G401 (cell line): ENCODE data around the gene DNM3. TPM values are rescaled to one million over a fixed set of nuclear protein-coding genes. Genes with fewer than 3 reads are reported as not detected.

Experiments
- DNase-seq: peaks from one replicate; pipeline ENCODE4 v3.0.0-alpha.2; 2015; ENCODE audit warnings: low spot score
- in situ Hi-C: cut with HindIII; loops from 2 replicates; pipeline ENCODE4 v1.10.0; 2016; ENCODE audit warnings: low sequenced_read_pairs, mixed read lengths
- total RNA-seq: library from RNA; depleted of rRNA; stranded (reverse); fragments of >200 nt; shearing (Covaris generic); gene quantifications from 2 replicates; pipeline ENCODE4 v1.2.3, GENCODE V29; 2014

The DNM3 gene
- total RNA-seq, 1 experiment from 2014 or later = 8.3 TPM

DNA sequence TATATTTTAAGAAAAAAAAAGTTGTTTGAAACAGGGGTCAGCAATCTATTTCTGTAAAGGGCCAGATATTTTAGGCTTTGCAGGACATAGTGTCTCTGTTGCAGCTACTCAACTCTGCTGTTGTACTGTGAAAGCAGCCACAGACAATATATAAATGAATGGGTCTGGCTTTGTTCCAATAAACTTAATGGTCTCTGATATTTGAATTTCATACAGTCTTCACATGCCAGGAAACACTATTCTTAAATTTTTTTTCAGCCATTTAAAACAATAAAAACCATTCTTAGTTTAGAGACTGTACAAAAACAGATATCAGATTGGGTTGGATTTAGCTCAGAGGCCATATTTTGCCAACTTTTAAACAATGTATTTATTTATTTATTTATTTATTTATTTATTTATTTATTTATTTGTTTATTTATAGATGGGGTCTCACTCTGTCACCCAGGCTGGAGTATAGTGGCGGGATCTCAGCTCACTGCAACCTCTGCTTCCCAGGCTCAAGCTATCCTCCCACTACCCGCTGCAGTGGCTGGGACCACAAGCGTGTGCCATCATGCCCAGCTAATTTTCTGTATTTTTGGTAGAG, 102.8 kb downstream of the DNM3 start:
- no peak for DNase-seq
- in situ Hi-C loops = no loop called here

DNA sequence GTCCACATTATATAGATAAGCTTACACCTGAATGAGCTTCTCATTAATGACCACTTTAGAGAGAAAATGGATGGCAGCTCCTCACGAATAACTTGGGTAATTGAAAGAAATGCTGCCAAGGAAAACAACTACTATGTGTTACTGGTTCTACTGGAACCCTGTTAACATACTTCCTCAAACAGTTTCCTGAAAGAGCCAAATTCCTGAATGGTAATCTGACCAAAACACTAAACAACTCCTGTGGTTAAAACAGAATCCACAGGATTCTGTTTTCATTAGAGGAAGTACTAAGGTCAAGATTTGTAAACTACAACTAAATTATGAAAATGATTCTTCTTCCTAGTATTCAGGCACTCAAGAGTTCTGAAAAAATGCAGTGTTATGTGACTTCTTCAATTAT, 107.2 kb downstream of the DNM3 start:
- in situ Hi-C loops = no loop called here
- DNase-seq = no peak

DNA sequence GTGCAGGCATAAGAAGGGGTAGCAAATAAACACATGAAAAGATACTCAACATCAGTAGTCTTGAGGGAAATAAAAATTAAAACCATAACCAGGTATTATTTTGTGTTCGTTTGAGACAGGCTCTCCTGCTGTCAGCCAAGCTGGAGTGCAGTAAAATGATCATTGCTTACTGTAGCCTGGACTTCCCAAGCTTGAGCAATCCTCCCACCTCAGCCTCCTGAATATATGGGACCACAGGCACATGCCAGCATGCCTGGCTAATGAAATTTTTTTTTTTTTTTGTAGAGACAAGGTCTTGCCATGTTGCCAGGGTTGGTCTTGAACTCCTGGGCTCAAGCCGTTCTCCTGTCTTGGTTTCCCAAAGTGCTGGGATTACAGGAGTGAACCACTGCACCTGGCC, 108.0 kb downstream of the DNM3 start:
- in situ Hi-C loops = no loop called here
- no peak for DNase-seq

DNA sequence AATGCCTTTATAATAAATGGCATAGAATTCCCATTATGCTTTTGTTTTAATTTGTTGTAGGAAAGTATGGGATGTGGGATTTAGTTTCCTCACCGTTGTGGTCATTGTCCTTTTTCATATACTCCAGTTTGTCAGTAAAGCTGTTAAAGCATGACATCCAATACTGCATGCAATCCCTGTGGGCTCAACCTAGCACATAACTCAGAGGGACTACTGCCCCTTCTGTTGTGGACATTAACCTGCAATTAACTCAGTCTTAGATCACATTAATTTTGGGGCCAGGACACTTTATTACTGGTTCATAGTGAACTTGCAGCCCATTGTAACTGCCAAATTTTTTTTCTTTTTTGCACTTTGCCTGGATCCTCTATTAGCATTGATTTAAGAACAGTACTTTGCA, 112.5 kb downstream of the DNM3 start:
- in situ Hi-C loops = loop anchor here (25.0 kb wide), 1 partner anchor 142 kb away; no protein-coding TSS in a partner anchor
- peak; percentile 40 for DNase-seq

DNA sequence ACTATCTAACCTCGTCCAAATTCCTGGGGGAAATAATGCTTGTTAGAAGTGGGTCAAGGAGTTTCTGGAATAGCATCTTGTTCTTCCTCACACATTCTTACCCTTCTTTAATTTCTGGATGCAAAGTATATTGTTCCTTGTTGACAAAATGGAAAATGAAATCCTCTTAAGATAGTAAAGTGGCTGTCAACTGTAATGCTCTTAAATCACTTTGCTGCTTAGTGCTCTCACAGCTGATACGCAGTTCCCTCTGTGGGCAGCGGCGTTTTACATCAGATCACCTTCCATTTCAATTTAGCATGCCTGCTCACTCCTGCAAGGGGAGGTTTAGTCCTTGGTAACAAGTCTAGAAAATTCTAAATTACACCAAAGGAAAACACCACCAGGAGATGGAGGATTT, 113.1 kb downstream of the DNM3 start:
- in situ Hi-C loops = loop anchor here (25.0 kb wide), 1 partner anchor 142 kb away; no protein-coding TSS in a partner anchor
- DNase-seq = peak; percentile 64

DNA sequence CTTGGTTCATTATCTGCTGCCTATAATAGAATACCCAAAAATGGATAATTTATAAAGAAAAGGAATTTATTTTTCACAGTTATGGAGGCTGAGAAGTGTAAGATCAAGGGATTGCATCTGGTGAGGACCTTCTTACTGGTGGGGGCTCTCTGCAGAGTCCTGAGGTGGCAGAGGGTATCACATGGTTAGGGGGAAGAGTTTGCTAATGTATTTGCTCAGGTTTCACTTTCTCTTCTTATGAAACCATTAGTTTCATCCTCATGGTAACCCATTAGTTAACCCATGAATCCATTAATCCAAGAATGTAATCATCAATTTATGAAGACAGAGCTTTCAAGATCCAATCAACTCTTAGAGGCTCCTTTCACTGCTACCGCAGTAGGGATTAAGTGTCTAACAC, 120.6 kb downstream of the DNM3 start:
- no peak for DNase-seq
- in situ Hi-C loops = loop anchor here (25.0 kb wide), 1 partner anchor 150 kb away; no protein-coding TSS in a partner anchor

DNA sequence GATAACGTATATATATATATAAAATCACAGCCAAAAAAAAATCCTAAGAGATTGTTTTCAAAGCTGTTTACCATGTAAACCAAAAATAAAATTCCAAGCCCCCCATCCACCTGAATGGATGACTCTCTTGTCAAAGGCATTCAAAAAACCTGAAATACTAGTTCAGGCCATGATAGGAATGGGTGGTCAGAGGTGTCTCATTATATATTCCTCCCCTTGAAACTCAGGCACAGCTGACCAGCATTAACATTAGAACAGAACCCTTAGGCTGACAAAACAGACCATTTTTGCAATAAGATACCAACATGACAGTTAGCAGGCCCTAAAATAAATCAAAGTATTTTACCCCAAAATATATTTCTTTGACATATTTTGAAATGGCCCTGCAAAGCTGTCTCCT, 122.5 kb downstream of the DNM3 start:
- in situ Hi-C loops = loop anchor here (25.0 kb wide), 1 partner anchor 151 kb away; no protein-coding TSS in a partner anchor
- DNase-seq = no peak

DNA sequence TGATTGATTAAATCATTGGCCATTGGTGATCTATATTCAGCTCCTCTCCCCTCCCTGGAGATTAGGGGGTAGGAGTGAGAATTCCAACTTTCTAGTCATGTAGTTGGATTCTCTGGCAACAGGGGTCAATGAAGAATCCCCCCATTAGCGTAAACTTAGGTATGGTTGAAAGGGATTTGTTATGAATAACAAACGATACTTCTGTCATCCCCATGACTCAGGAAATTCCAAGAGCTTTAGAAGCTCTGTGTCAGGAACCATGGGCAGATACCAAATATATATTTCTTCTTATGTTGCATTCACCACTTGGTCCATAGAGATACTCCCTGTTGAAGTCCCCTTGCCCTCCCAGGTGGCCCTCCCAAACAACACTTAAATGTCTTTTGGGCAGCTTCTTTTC, 124.5 kb downstream of the DNM3 start:
- in situ Hi-C loops = loop anchor here (25.0 kb wide), 1 partner anchor 153 kb away; no protein-coding TSS in a partner anchor
- no peak for DNase-seq

DNA sequence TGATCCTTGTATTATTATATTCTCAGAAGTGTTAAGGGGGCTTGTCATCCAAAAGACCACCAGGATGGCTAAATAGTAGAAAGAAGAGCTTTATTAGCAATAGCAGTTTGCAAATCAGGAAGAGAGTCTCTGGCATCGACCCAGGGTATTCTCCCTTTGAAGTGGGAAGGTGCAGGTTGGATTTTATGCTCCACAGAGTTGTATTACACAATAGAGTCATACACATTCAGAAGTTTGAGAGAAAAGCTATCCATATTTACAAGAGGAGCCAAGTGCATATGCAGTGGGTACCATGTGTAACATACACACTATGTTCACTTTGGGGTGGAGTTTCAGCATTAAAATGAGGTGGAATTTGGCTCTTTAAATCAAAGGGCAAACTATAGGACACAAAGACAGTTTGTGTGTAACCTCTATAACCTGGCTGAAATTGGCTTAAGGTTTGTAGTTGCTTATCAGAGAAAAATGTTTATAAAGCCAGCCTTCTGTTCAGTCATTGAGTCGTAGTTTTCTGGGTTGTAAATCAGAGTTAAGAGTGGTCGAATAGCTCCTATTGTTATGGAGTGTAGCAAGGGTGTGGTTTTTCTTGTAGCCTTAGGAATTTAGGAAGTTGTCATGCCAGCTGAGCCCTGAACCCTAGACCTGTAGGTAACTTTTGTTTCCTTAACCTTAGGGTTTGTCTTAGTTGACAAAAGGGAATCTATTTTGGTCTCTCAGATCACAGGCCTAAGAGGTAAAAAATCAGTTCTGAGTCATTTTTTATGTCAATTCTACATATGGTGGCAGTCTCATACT, 125.3 kb downstream of the DNM3 start:
- in situ Hi-C loops = loop anchor here (25.0 kb wide), 1 partner anchor 154 kb away; no protein-coding TSS in a partner anchor
- no peak for DNase-seq

DNA sequence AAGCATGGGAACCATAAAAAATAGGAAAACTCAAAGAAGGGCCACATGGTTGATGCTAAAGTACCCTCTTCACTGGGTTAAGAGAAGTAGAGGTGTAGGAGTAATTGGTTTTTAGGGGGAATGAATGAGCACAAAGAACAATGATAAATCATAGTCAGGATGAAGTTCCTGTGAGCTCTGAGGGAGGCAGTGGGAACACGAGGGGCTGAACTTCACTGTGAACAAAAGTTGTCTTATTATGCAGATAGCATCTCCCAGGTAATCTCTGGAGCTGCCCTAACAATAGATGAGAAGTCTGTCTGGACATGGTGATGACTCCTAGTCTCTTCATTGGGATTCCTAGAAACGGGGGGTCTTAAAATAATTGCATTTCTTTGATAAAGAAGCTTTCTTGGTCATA, 127.9 kb downstream of the DNM3 start:
- in situ Hi-C loops = loop anchor here (25.0 kb wide), 1 partner anchor 157 kb away; no protein-coding TSS in a partner anchor
- DNase-seq = no peak

DNA sequence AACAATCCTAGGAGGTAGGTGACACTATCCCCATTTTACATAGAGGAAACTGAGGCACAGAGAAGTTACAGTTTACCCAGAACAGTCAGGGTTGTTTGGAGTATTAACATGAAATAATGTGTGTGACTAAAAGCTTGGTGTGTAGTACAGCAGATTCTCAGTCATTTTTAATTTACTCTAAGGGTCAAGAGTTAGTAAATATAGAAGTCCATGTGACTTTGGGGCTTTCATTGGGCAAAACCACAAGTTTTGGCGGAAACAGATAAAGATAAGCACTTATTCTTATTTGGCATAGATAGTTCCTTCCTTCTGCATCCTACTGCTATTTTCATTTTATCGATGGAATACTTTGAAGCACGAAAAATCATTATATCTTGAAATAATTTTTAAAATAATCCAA, 128.5 kb downstream of the DNM3 start:
- DNase-seq = no peak
- in situ Hi-C loops = loop anchor here (25.0 kb wide), 1 partner anchor 158 kb away; no protein-coding TSS in a partner anchor

DNA sequence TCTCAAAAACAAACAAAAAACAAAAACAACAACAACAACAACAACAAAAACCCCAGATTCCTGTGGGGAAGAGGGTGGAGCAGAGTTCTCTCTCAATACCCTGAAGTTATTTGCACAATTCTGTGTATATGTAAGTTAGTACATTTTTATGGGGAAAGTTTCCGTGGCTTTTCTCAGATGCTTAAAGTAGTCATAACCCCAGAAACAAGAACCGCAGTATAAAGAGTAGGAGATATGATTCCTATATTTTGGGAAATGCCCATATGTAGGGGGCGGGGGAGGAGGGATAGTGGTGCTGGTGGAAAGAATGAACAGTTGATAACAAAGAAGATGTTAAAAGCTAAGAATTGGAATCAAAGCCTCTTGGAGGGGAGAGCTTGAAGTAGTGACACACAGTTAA, 131.5 kb downstream of the DNM3 start:
- in situ Hi-C loops = loop anchor here (25.0 kb wide), 1 partner anchor 161 kb away; no protein-coding TSS in a partner anchor
- no peak for DNase-seq

DNA sequence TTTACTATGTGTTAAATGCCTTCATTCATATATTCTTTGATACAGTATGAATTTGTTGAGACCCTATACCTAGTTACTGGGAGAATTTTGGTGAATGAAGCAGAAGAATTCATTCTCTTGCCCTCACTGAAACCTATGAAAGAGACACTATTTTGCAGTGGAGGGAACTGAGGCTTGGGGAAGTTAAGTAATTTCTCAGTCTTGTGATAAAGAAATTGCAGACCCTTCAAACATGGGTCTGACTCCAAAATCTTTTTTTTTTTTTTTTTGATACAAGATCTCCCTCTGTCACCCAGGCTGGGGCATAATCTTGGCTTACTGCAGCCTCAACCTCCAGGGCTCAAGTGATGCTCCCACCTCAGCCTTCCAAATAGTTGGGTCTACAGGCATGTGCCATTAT, 132.1 kb downstream of the DNM3 start:
- in situ Hi-C loops = loop anchor here (25.0 kb wide), 1 partner anchor 161 kb away; no protein-coding TSS in a partner anchor
- DNase-seq = no peak

DNA sequence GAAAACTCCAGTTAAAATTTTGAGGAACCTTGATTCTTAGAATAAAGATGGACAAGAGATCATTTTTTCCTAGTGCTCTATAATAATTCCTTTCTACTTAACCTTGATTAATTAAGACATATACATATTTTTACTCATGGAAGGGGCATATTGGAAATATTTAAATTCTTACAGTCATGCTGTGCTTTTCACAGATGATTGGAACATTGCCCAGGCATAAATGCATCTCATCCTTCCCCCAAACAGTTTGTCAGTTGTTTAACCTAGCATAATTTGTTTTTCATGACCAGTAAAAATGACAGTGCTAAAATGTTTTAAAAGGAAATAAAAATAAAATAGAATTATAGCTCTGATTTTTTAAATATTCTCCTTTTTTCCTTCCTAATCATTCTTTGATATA, 140.0 kb downstream of the DNM3 start:
- in situ Hi-C loops = no loop called here

DNA sequence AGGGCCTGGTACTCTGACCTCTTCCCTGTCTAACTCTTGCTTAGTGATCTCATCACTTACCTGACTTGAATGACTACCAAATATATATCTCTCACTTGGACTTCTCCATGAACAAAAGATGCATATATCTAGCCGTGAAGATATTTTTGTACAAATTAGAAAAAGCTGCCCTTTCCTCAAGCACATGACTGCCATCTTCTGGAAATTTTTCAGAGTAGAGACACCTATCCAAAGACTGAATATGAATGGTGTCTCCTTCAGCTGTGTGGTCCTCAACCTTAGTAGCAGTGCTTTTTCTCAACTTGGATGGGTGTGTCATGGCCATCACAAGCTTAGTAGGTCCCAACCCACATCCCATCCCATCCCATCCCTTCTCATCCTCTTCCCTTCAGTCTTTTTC, 142.3 kb downstream of the DNM3 start:
- in situ Hi-C loops = no loop called here

More for the DNA sequence above, 140.0 kb downstream of the DNM3 start:
- DNase-seq = no peak

DNA sequence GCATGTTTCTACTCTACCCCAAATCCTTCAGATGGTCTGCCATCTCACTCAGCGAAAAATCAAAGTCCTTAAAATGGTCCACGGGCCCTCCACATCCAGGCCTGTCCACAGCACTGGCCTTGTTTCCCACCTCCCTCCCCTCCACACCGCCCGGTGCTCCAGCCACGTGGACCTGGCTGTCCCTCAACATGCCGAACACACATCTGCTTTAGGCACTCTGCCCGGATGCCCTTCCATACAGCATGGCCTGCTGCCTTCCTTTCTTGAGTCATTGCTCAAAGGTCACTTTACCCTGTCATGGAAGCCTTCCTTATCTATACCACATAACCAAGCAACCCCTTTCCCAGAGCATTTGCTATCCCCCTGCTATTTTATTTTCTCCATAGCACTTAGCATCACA, 143.0 kb downstream of the DNM3 start:
- in situ Hi-C loops = no loop called here
- peak; percentile 60 for DNase-seq

More for the DNA sequence above, 142.3 kb downstream of the DNM3 start:
- peak; percentile 63 for DNase-seq

DNA sequence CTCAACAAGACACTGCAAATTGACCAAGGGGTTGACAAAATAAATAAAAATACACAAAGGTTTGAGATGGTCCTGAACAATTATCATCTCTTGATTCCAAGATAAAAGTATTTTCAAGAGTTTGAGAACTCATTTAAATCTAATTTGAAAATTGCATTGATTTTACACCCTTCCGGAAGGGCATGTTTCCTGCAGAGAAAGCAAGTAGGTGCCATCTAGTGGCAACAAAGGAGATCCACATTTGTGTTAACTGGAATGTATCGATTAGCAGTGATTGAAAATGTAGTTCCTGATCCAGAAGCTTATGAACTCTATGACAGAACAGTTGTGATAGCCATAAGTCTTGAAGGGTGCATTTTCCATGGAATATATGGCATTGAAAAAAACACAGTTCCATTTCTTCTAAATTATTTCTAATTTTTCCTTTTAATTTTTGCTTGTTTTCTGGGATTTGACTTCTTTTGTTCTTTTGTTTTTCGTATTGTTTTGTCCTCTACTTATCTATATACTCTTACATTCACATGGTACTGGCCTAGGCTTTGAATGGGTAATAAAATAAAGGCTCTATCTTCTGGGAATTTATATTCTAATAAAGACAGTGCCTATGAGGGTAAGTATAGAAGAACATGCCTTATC, 143.7 kb downstream of the DNM3 start:
- DNase-seq = peak; percentile 66
- in situ Hi-C loops = no loop called here

DNA sequence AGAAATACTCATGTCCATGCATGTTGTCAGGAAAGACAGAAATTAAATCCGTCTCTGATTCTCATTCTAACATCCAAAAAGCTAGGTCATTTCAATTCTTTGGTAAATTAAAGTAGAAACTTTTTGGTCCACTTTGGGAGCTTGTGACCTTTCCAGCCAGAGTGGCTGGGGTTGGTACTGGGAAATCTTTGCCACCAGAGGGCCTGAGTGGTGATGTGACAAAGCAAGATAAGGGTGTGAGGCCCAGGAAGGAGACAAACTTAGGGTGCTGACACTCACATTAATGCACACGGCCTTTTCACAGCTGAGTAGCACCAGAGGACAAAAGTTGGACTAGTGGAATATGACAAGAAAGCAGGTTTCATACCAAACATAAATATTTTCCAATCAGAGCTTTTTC, 144.3 kb downstream of the DNM3 start:
- peak; percentile 56 for DNase-seq
- in situ Hi-C loops = no loop called here

DNA sequence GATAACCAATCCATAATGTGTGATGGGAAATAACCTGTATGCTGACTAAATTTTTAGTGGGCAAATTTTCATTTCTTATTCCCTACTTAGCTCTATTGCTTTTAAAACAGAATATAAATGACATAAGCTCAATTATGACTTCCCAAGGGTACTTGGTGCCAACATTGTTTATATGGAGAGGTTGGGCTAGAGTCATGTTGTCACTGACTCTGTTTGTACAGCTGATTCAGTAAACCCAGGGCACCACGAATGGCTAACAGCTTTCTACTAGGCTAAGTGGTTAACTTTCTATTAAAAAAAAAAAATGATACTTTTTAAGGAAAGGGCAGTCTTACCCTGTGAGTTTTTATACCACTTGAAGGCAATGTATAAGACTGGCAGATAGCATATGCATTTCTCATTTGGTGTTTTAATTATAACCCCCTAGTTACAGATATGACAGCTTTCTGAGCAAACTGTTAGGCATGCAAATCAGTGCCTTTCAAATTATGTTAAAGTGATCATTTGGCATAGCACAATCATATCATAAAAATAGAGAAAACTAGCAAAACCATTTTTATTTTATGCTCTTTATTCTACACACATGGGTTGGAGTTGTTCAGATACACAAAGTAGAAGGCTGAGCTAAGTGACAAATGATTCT, 147.1 kb downstream of the DNM3 start:
- in situ Hi-C loops = no loop called here
- DNase-seq = no peak
